Upper lobe of left lung (tissue), 6 donors: Measurements from ENCODE around the gene SVIP. TPM values are rescaled to one million over a fixed set of nuclear protein-coding genes. Genes with fewer than 3 reads are reported as not detected.
A peak's percentile ranks its signal among the peaks of the same experiment; 100 is the strongest.

Experiments used
- ATAC-seq, 2 donors: fragments of 200-7000 bp; cut with Tn5 transposase; one replicate each; pipeline ENCODE4 v1.9.1; 2022; ENCODE audit warnings: mild to moderate bottlenecking in 2 of 2, moderate library complexity in 2 of 2; ENCODE audit not compliant: low FRiP score in 2 of 2
- DNase-seq, 2 donors: peaks; one replicate each; pipeline ENCODE4 v3.0.0-alpha.2; 2019 to 2020
- H3K27ac ChIP-seq, 4 donors: fragments of 200-600 bp; sonication (generic); one replicate each; pipeline ENCODE4 v1.5.1; 2016 to 2019
- H3K27me3 ChIP-seq, 4 donors: fragments of 200-600 bp; sonication (generic); one replicate each; pipeline ENCODE4 v1.5.1; 2017 to 2019
- H3K36me3 ChIP-seq, 4 donors: fragments of 200-600 bp; sonication (generic); one replicate each; pipeline ENCODE4 v1.5.1; 2016 to 2019
- H3K4me1 ChIP-seq, 4 donors: fragments of 200-600 bp; sonication (generic); one replicate each; pipeline ENCODE4 v1.5.1; 2018 to 2019
- H3K4me3 ChIP-seq, 4 donors: fragments of 200-600 bp; sonication (generic); one replicate each; pipeline ENCODE4 v1.5.1; 2017 to 2019; ENCODE audit warnings: mild to moderate bottlenecking in 2 of 4, moderate library complexity in 1 of 4
- H3K9me3 ChIP-seq, 4 donors: fragments of 200-600 bp; sonication (generic); one replicate each; pipeline ENCODE4 v1.5.1; 2018 to 2019
- EP300 ChIP-seq, 4 donors: sonication (generic); formaldehyde crosslinking; IDR thresholded peaks; one replicate each; pipeline ENCODE4 v1.5.1; 2017; ENCODE audit warnings: antibody characterized with exemption in 4 of 4, control low read depth in 2 of 4
- POLR2A ChIP-seq, 4 donors: fragments of 450-650 bp; IDR thresholded peaks; one replicate each; pipeline ENCODE4 v1.5.1; 2016 to 2017; ENCODE audit warnings: antibody characterized with exemption in 4 of 4, mild to moderate bottlenecking in 2 of 4
- POLR2AphosphoS5 ChIP-seq, 2 donors: sonication (generic); formaldehyde crosslinking; IDR thresholded peaks; one replicate each; pipeline ENCODE4 v1.5.1; 2017; ENCODE audit warnings: antibody characterized with exemption in 2 of 2
- WGBS, 2 donors: methylation state at CpG; one replicate each; pipeline ENCODE4 v1.1.5; 2017 to 2018; 5-methylcytosine and 5-hydroxymethylcytosine counted together
- total RNA-seq, 6 donors: library from RNA; depleted of rRNA in 4 of 6; stranded (reverse); fragments of >200 nt in 4 of 6; gene quantifications; one replicate each; pipeline versions ENCODE4 v1.1.0 to v1.2.1, GENCODE V29; 2016 to 2021
- TF ChIP-seq, protein P1 (sequence below), 6 experiments: fragments of 450-650 bp in 4 of 6; fragments of 200-600 bp in 2 of 6; sonication (generic) in 2 of 6; IDR thresholded peaks; one replicate each; pipeline ENCODE4 v1.5.1; 2016 to 2019; ENCODE audit warnings: antibody characterized with exemption in 6 of 6
- donor health status: DM: no; HTN: no; CAD: no; lungs with moderate emphysema.
- donor health status: DM: no; HTN: yes; CAD: no; lungs with severe emphysema.

SVIP gene
- total RNA-seq, 6 donors from 2014 or later: 6.8 to 24.9 (median 15.9) TPM

DNA sequence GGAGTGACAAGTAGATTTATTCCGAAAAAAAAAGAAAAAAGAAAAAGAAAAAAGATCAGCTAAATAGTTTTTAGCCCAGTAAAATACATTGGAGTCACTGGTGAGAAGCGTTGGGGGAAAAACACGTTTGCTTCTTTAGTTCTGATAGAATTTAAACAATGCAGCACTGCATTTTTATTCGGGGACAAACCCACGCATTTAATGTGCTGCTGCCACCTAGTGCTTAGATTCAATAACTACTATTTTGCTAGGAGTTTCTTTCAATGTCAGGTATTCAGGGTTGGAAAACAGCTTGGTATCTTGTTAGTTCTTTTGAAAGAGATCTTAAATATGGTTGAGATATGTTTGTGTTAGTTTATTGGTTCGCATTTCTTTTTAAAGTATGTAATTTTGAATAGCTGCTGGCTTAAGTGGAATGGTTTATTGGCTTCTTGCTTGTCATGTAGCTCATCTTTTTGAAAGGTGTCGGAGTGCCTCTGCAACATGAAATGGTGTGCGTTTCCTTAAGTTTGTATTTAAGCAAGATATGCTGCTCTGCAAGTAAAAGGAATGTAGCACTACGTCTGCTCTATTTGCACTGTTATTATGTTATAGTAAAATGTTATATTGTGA, 41.9 kb downstream of the SVIP start:
- DNase-seq: no peak

DNA sequence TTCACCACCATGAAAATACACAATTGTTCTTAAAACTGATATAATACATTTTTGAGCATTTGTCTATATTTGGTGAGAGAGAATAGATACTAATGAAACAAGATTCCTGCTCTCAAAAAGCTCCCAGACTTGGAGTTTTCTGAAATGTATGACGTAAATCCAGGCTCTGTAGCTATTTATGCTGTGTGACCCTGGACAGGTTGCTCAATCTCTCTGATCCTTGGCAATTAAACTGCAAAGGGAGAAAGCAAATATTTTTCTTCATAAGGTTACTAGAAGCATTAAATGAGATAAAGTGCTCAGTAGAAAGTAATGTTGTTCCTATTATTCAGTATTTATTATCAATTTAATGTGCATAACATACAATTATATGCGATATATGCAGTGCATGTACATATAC, 42.5 kb downstream of the SVIP start:
- Histone ChIP-seq H3K36me3 (no peaks in the 10 kb centered on the region), H3K4me3 (no peak overlapping the region), H3K9me3 (no peaks in the 10 kb centered on the region), H3K4me1 (peaks cover 0 to 6% (median 1%) of the 10 kb centered on the region in 4 donors), H3K27me3 (no peaks in the 10 kb centered on the region), H3K27ac (no peak overlapping the region)
- TF ChIP-seq POLR2AphosphoS5 (IDR thresholded peaks at IDR 0.05): no peak
- TF ChIP-seq, protein P1, sequence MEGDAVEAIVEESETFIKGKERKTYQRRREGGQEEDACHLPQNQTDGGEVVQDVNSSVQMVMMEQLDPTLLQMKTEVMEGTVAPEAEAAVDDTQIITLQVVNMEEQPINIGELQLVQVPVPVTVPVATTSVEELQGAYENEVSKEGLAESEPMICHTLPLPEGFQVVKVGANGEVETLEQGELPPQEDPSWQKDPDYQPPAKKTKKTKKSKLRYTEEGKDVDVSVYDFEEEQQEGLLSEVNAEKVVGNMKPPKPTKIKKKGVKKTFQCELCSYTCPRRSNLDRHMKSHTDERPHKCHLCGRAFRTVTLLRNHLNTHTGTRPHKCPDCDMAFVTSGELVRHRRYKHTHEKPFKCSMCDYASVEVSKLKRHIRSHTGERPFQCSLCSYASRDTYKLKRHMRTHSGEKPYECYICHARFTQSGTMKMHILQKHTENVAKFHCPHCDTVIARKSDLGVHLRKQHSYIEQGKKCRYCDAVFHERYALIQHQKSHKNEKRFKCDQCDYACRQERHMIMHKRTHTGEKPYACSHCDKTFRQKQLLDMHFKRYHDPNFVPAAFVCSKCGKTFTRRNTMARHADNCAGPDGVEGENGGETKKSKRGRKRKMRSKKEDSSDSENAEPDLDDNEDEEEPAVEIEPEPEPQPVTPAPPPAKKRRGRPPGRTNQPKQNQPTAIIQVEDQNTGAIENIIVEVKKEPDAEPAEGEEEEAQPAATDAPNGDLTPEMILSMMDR (IDR thresholded peaks at IDR 0.05): no peak
- DNase-seq (no peak), ATAC-seq (no peak)
- 71 to 79% methylated on average over 2 of the region's 2 CpGs for whole genome bisulfite sequencing, 2 donors

More for the DNA sequence above, 41.9 kb downstream of the SVIP start:
- Histone ChIP-seq H3K27ac (no peak overlapping the region), H3K4me3 (no peak overlapping the region), H3K27me3 (no peaks in the 10 kb centered on the region), H3K9me3 (no peaks in the 10 kb centered on the region), H3K36me3 (no peaks in the 10 kb centered on the region), H3K4me1 (peaks cover 0 to 6% (median 1%) of the 10 kb centered on the region in 4 donors)
- TF ChIP-seq, protein P1 (IDR thresholded peaks at IDR 0.05): peak in 5 of 6 experiments; percentile 41 to 65 (median 56)
- TF ChIP-seq EP300 (IDR thresholded peaks at IDR 0.05): no peak
- ATAC-seq: no peak
- WGBS, 2 donors: 21 to 30% methylated on average over 9 of the region's 9 CpGs

DNA sequence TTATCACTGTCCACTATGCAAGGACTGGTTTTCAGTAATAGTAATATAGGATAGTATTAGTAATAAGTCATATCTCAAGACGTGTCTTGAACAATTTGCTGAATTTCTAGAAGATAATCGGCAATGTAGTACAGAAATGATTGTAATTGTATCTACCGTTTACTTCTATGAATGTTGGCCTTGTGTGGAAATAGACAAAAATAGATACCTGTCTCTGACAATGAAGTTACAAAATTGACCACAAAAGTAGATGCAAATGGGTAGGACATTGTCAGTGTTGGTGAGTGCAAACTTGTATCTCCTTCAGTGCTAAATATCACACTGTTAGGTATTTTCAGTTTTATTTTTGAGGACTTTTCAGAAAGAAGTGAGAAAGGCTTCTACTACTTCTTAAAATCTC, 43.1 kb downstream of the SVIP start:
- Histone ChIP-seq H3K27ac (no peak overlapping the region), H3K4me1 (peaks cover 0 to 6% (median 1%) of the 10 kb centered on the region in 4 donors), H3K9me3 (no peaks in the 10 kb centered on the region), H3K4me3 (no peak overlapping the region), H3K36me3 (no peaks in the 10 kb centered on the region), H3K27me3 (no peaks in the 10 kb centered on the region)
- no peak for ATAC-seq
- no peak for DNase-seq
- TF ChIP-seq EP300 (IDR thresholded peaks at IDR 0.05): no peak
- TF ChIP-seq, protein P1 (IDR thresholded peaks at IDR 0.05): no peak
- TF ChIP-seq POLR2AphosphoS5 (IDR thresholded peaks at IDR 0.05): no peak
- no peak for TF ChIP-seq POLR2A (IDR thresholded peaks at IDR 0.05)
- 87 to 91% methylated on average over 3 of the region's 3 CpGs for WGBS, 2 donors

DNA sequence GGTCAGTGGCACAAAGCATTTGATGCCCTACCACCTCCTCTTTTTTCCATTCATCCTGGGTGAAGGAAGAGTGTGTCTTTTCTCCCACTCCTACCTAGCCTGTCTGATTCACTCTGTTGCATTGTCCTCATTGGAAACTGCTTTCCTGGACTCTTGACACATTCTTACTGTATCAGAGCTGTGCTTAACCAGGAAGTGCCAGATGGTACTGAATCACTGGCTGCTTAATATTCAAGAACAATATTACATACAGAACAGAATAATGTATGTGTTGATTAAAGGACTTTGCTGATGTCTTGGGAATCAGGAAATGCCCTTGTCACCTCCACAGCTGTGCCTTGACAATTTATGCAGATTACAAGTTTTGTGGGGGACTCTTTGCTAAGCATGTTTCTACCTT, 44.4 kb downstream of the SVIP start:
- Histone ChIP-seq H3K4me3 (no peak overlapping the region), H3K27ac (no peak overlapping the region), H3K9me3 (no peaks in the 10 kb centered on the region), H3K36me3 (no peaks in the 10 kb centered on the region), H3K27me3 (no peaks in the 10 kb centered on the region), H3K4me1 (peaks cover 0 to 6% (median 1%) of the 10 kb centered on the region in 4 donors)
- DNase-seq (no peak), ATAC-seq (no peak)
- TF ChIP-seq POLR2A (IDR thresholded peaks at IDR 0.05): no peak
- no peak for TF ChIP-seq POLR2AphosphoS5 (IDR thresholded peaks at IDR 0.05)
- TF ChIP-seq EP300 (IDR thresholded peaks at IDR 0.05): no peak
- TF ChIP-seq, protein P1 (IDR thresholded peaks at IDR 0.05): no peak

DNA sequence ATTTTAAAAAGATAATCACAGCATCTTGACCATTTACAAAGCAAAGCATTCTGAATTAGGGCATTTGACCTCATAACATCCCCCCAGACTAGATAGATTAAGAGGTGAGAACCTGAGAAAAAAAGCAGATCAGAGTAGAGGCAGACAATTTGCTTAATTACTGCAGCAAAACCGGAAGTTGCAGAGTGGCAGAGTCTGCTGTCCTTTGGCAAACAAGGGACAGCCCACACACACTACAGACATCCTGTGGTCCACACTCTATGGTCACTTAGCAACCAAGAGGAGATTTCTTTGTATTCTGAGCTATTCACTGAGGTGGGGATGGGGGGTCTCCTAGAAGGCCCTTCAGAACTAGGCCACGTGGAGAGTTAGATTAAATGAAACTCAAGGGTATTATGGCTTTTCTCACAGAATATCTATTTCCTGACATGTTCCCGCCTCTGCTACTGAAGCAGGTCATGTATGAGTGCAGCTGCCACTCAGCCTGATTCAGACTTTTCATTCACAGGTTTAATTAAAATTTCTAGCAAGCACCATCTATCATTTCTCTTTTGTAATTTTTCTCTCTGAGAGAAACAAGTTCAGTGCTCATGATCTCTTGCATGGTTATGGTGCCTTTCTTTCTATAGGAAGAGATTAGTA, 48.5 kb downstream of the SVIP start:
- TF ChIP-seq POLR2A (IDR thresholded peaks at IDR 0.05) (no peak), EP300 (IDR thresholded peaks at IDR 0.05) (no peak), POLR2AphosphoS5 (IDR thresholded peaks at IDR 0.05) (no peak)
- TF ChIP-seq, protein P1 (IDR thresholded peaks at IDR 0.05): no peak
- no peaks in the 10 kb centered on the region for H3K36me3 ChIP-seq
- no peaks in the 10 kb centered on the region for H3K9me3 ChIP-seq
- no peak overlapping the region for H3K4me3 ChIP-seq
- H3K4me1 ChIP-seq: no peaks in the 10 kb centered on the region
- no peak overlapping the region for H3K27ac ChIP-seq
- DNase-seq (no peak), ATAC-seq (no peak)
- no peaks in the 10 kb centered on the region for H3K27me3 ChIP-seq
- WGBS, 2 donors: 47% methylated on average over 3 of the region's 3 CpGs
